Pericardium fibroblast (primary cell): ENCODE measurements around the gene PARP1. TPM values are rescaled to one million over a fixed set of nuclear protein-coding genes. Genes with fewer than 3 reads are reported as not detected.

Experiments used
- total RNA-seq: library from RNA; depleted of rRNA; stranded (reverse); fragments of >200 nt; gene quantifications from 2 replicates; pipeline ENCODE4 v1.2.3, GENCODE V29; 2015

PARP1 gene
- total RNA-seq, result 62.9 and 63.5 TPM in 2 replicates

DNA sequence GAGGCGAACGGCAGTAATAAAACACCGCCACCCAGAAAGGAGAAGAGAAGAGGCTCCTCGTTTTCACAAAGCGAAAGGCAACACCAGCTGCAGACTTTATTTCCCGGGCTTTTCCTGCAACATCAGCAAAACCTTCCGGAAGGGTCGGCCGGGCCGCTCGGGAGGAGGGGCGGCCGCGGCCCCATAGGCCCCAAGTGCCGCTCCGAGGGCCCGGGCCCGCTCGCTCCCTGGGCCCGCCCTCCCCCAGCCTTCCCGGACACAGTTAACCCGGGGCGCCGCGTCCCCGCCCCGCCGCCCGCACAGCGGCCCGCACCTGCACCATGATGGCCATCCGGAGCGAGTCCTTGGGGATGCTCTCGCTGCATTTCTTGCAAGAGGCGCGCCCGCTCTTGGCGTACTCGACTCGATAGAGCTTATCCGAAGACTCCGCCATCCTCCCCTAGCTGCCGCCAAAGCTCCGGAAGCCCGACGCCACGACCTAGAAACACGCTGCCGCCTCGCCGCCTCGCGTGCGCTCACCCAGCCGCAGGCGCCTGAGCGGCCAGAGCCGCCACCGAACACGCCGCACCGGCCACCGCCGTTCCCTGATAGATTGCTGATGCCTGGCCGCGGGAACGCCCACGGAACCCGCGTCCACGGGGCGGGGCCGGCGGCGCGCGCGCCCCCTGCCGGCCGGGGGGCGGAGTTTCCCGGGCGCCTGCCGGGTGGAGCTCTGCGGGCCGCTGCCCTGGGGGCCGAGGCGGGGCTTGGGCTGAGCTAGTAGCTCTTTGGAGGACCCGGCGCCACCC lies at the start of gene PARP1:
Gene PARP1 (minus strand): TSS at position 597 of the 788 bp plus-strand sequence. CDS start 164 bp downstream, at position 433.

Other genes starting within 250 kb of the PARP1 start
- gene ACBD3, start 221.4 kb downstream of the PARP1 start, total RNA-seq, result 36.3 and 44.2 TPM in 2 replicates
- gene MIXL1, start 184.4 kb downstream of the PARP1 start, total RNA-seq, result not detected in 2 replicates
- 0.17 and 1.3 TPM in 2 replicates for gene LIN9, start 98.9 kb downstream of the PARP1 start, total RNA-seq
- gene STUM, start 140.7 kb upstream of the PARP1 start, total RNA-seq, result 0.35 and 0.60 TPM in 2 replicates